GM18907 (cell line): ENCODE data around the gene SPOCK1.

Experiments used
- ATAC-seq: cut with Tn5 transposase; IDR thresholded peaks from one replicate; pipeline ENCODE4 v1.9.1; 2021; ENCODE audit warnings: mild to moderate bottlenecking, moderate library complexity; ENCODE audit not compliant: unreplicated experiment

SPOCK1 gene

DNA sequence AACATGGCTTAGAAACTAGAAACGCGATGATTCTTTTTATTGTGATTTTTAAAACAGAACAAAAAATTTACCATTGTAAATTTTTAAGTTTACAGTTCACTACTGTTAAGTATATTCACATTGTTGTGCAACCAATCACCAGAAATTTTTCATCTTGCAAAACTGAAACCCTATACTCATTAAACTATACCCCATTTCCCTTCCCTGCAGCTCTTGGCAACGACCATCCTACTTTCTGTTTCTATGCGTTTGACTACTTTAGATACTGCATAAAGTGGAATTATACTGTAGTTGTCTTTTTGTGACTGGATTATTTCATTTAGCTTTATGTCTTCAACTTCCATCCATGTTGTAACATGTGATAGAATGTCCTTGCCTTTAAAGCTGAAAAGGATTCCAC, 52.5 kb downstream of the SPOCK1 start:
- ATAC-seq: no peak

DNA sequence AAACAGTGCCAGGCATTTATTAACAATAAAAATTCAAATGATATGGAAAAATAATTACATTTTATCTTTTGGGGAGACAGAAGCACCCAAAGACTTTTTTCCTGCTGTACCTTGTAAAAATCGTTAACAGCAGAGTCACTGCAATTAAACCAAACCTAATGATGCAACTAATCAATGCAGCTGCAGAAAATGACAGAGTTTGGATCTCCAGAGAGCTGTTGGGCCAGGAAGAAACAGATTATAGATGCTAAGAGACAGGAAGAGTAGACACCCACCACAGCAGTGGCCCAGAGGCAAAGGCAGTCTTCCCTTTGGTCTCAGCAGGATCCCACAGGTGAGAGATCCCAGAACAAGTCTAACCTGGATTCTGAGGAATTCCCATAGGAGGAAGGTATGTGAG, 53.0 kb downstream of the SPOCK1 start:
- ATAC-seq: no peak

DNA sequence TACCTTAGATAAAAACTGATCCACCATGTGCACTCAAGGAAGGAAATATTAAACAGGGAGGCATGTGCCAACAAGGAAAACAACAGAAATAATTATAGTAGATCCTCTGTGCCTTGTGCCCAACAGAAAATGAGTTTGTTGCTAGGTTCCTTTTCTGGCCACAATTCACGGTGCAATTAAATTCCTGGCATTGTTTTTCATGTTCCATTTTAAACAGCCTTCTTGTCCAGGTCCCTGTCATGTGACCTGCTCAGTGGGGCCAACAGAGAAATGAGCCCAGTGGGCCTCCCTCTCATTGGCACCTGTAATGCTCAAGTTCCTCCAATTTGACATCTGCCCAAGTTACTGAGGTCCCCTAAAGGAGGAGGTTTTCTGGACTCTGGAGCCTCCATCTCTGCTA, 56.5 kb downstream of the SPOCK1 start:
- ATAC-seq: no peak

DNA sequence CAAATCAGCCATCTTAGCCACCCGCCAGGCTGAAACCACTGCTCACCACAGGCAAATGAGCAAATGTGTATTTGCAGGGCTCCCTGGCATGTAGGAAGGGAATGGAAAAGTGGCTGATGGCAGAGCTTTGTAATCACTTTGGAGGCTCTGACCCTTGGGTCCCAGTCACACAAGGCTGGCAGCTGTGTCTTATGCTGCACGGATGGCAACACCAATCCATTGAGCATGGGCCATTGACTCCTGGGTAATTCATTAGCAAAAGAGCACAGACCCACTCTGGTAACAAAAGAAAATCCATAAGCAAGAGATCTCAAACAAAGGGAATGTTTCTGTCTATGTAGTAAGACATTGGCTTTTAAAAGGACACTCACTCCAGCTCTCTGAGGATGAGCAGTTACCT, 57.6 kb downstream of the SPOCK1 start:
- no peak for ATAC-seq

DNA sequence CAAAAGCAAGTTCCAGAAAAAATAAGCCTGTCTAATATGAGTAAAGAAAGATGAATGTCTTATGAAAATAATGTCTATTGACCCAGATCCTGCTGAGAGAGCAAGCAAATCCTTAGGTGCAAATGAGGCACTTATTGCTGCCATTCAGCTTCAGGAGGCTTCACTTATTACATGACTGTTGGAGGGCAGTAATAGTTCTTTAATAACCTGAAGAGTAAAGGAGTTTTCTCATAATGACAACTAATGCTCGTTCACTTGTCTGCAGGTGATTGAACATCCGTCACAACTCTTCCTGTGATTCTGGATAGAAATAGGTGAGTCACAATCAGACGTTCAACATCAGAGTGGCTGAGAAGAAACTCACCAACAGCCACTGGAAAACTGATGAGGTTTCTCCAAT, 58.3 kb downstream of the SPOCK1 start:
- ATAC-seq: no peak

DNA sequence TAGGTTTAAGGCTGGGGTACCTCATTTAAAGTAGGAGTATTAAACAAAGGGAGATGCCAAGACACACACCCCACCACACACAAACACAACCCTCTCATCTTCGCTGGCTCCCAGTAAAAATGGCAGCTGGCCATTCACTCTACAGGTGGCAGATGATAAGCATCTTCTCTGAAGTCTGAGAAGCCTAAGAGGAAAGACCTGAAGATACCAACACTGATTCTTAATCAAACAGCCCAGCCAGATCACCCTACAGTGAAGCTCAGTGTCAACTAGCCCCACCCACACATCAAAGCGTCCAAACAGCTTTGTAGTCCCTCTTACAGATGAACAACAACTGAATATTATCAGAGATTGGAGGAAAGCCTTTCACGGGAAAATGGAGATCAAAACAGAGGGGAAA, 59.5 kb downstream of the SPOCK1 start:
- no peak for ATAC-seq

DNA sequence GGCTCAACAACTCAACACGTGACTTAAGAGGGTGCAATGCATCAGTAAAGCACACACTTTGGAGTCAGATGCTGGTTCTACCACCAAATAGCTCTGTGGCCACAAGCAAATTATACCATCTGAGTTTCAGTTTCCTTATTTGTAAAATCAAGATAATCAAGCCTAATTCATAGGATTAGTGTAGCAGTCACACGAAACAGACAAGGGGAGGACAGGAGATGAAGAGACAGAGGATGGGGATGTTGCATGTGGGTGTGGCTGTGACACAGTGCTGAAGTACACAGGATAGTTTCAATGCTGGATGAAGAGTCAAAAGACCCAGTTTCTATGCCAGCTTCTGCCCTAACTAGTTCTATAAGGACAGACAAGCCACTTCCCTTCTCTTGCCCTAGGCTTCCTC, 60.2 kb downstream of the SPOCK1 start:
- no peak for ATAC-seq

DNA sequence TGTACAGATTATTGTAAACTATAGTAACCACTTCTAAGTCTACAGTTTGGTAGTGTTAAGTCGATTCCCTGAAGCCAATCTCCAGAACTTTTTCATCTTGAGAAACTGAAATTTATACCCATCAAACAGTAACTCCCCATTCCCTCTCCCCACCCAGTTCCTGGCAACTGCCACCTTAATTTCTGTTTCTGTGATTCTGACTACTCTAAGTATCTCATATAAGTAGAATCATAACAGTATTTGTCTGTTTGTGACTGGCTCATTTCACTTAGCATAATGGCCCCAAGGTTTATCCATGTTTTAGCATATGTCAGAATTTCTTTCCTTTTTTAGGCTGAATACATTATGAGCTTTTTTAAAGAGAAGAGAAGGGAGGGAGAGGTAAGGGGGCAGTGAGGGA, 61.4 kb downstream of the SPOCK1 start:
- no peak for ATAC-seq

DNA sequence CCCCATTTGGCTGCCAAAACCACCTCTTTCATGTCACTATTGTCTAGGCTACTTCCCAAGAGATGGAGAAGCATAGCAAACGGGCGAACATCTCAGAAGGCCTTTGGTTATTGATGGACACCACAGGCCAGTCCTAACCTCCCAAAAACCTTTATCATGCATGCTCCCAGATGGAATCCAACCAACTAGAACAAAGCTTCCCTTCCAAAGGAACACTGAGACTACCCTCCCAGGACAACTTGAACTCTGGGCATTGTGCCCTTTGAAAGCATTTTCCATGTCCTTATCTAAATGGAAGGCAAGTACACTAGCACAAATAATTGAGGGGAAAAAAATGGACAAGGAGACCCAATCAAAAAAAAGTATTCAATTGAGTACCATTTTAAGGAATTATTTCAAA, 65.6 kb downstream of the SPOCK1 start:
- ATAC-seq: no peak

DNA sequence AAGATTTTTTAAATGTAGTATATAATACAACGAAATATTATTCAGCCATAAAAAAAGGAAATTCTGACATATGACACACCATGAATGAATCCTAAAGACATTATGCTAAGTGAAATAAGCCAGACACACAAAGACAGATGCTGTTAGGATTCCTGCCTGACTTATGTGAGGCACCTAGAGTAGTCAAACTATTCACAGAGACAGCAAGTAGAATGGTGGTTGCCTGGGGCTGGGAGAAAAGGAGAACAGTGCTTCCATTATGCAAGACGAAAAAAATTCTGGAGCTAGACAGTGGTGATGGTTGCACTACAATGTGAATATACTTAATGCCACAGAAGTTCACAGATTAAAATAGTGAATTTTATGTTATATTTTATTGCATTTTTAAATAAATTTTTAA, 66.8 kb downstream of the SPOCK1 start:
- ATAC-seq: no peak

DNA sequence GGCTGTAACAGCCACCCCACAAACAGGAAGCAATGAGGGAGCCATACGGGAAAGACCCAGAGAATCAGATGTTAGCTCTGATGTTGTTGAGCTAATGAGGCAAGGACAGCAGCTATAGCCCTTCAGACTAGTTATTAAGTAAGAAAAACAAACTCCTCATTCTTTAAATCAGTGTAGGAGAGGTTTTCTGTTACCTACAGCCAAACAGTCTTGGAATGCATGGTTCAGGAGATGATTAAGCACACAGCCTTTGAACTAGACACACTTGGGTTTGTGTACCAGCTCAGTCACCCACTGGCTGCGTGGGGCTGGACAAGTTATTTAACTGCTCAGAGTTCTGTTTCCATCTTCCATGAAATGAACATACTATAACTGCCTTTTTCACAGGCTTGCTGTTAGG, 68.1 kb downstream of the SPOCK1 start:
- ATAC-seq: no peak

DNA sequence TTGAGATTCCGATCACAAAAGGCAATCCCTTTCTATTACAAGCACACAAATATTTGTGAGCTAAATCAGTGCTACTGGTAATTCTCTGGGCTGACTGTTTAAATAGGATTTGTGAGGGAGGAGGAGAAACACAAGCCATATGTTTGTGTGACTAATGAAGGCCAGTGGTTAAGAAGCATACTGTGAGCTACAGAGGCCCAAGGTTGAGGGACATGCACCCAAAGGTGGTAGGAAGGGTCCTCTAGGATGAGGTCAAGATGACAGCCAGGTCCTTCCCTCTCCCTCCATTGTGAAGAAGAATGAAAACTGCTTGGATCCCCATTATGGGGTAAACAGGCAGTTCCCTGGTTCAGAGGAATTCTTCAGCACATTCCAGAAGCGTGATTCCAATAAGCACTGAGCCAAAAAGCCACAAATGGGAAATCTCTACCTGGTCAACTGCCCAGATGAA, 83.9 kb downstream of the SPOCK1 start:
- ATAC-seq: no peak

DNA sequence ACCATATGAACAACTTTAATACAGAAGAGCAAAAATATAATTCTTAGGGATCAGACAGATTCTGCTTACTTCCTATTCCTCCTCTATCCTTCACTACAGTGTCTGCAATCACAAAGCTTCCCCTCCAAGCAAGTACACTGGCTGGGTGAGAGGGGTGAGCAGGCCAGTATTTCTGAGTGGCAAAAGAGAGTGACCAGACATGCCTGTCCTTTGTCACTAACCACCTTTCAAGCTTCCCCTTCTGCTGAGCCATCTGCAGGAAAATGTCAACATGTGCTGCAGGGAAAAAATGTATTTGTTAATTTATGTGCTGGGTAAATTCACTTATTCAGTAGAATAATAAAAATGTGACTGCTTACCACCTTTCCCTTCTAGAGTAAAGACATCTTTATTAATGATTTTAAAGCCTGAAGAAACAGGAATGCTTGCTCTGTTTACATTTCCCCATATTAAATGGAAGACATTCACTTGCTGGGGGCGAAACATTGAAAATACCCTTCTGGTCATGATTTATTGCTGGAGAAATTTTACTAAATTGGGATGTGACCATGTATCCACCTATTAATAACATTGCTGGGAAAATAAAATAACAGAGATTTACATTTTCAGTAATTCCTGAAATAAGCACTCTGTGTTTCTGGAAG, 84.9 kb downstream of the SPOCK1 start:
- ATAC-seq: no peak

DNA sequence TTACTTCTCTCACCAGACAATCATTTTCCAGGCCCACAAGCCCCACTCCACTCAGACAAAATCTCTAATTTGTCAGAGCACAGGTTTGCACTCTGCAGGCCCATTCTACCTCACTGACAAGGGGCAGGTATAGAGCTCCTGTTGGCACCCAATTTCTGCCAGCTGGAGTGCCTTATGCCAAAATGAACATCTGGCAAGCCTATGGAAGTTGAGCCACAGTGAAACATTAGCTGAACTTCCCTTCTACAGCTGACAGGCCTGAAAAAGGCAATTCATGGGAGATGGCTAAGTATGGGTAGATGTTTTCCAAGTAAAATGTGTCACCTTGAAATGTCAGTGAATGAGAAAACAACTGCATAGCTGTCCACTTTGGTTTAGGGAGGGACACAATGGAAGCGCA, 87.0 kb downstream of the SPOCK1 start:
- ATAC-seq: no peak

DNA sequence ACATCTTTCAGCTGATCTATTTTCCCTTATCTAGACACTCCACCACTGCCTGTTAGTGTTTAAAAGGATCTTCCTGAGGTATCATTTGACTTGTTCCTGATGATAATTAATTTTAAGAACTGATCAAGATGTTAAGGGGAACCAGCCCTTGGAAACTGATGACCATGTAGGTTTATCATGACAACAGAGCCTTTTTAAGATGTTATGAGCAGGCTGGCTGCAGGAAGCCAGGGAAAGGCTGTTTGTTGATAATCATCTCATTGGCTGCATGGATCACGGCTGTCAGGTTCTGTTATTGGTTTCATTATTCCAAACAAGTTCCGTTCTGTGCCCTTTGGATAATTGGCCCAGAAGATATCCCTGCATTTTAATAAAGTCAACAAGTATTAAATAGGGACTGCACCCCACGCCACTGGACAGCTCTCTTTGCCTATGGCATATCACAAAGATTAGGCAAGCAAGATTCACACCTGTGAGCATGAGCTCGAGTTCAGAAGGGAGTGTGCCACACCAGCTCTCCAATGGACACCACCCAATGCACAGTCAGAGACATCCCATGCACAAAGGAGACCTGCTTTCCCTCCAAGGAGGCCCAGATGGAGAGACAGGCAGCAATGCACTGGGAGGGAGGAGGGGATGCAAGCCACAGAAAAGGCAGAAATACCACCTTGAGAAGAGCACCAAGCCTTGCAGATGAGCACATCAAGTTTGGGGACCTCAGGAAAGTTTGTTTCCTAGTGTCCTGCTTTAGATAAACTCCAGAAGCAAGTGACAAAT, 88.7 kb downstream of the SPOCK1 start:
- no peak for ATAC-seq

DNA sequence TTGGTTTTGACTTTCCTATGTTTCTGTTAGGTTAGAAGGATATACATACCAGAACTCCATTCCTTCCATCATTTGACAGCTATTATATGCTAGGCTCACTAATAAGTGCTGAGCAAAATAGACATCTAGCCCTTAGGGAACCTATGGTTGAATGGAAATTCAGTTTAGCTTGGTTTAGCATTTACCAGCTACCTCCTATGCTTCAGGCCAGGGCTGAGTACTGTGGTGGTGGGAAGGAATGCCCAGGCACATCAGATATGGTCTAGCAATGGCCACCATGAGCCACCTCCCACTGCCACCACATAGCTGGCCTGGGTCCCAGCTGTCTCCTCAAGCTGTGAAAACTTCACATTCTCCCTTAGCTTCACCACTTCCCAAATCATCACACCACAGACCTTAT, 89.4 kb downstream of the SPOCK1 start:
- ATAC-seq: no peak

DNA sequence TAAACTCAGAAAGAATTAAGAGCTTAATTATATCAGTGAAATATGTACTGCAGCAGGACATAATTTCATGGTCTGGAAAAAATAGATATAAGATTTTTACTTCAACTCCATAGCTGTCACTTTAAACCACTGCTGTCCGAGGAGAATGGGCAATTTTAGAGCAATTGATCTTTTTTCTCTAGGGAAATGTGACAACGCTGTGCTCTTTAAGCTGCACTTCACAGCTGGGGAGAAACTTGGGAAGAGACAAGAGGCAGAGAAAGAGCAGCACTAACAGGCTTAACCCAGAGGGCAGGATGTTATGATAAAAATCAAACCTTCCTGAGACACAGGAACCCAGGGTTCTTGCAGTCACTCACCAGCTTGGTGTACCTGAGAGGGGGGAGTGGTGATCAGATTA, 92.0 kb downstream of the SPOCK1 start:
- no peak for ATAC-seq

DNA sequence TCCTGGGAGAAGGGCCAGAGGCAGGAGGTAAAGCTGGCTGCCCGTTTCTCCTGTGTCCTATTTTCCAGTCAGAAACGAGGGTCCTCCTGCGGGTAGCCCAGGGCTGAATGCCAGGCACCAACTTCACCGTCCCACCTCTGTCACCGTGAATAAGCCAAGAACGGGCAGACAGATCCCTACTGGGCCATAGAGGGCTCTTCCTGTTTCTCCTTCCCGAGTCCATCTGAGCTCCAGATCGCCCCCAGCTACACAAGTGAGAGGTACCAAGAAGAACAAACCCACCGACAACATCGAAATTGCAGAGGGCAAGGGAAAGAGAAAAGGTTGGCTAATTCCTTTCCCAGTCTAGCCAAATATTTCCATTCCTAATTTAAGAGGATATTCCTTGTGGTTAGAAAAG, 93.7 kb downstream of the SPOCK1 start:
- ATAC-seq: no peak

DNA sequence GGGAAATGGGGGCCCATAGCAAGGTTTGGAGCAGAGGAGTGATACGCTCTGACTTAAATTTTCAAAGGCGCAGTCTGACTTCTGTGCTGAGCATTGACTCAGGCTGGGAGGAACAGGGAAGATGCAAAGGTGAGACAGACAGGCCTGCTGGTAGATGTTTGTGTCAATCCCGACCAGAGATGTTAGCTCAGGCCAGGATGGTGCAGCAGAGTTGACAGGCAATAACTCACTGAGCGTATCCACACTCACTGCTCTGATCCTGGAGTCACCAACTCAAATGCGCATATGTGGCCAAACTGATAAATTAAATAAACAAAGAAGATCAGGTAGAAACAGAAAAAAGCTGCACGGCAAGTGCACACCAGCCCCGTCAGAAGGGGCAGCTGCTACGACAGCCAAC, 95.3 kb downstream of the SPOCK1 start:
- no peak for ATAC-seq

DNA sequence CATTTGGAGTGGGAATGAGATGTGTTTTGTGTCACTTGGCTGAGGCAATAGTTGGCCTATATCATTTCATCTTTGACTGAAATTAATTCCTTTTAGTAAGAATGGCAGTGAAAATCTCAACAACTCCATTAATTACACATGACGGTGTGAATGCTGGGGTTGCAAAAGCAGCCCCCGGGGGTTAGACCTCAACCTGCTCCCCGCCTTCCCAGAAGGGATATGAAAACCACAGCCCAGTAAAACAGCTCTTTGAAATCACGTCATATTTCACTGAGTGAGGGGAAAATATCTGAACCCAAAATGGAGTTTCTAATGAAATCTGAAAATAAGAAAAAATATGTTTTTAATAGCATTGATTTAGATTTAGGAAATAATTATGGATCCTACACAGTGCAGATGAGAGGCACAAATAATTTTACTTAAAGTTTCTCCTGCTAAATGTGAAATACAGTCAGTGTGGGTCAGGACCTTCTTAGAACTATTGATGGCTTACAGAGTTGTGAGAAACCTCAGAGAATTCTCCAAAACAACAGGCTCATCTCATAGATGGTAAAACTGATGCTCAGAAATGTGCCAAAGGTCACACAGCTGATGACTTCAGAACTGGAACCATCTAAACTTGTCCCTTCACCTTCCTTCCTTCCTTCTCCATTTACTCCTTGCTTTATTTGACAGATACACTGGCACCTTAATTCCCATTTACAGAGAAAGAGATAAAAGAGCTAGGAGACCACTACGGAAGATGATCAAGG, 96.5 kb downstream of the SPOCK1 start:
- no peak for ATAC-seq

DNA sequence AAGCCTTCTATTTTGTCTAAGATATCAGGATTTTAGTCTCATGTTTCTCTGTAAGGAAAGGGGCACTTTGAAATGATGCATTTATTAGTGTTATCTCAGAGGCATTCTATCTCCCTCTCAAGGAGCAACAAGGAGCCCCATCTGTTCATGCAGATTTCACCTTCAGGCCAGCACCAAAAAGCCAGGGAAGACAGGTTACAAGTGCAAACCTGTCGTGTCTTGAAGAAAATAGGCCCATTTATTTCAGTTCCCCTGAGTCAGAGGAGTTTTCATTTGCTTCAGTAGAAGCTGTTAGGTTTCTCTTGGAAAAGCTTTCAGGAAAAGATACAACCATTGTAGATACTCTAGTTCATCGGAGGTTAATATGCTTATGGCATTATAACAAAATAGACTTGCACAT, 97.2 kb downstream of the SPOCK1 start:
- no peak for ATAC-seq

DNA sequence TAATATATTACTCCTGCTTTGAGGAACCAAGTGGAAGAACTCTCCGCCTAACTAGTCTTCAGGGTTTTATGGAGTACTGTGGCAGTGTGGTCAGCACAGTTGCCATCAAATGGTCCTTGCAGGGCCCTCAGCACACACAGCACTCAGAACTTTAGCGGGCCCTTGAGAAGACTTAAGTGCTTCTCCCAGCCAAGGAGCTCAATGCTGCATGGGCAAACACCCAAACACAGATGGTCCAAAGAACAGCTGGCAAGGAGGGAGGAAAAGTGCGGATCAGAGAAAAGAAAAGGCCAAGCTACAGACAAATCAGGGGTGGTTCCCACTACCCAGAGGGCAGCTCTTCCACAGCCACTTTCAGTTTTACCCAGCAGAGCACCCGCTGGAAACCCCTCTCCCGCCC, 98.6 kb downstream of the SPOCK1 start:
- no peak for ATAC-seq
